22Rv1 (cell line): ENCODE data around the gene RCOR3.
"Not testable (repeated sequence)": the region's sequence is repeated elsewhere in the genome, so short reads cannot be mapped to it uniquely, and the experiment has no call there.

Experiments used
- ZFX ChIP-seq: fragments of 450-650 bp; IDR thresholded peaks from 2 replicates; pipeline ENCODE4 v1.6.1; 2017; ENCODE audit warnings: antibody characterized with exemption, borderline replicate concordance
- TF ChIP-seq, protein P1 (sequence below): fragments of 450-650 bp; IDR thresholded peaks from 2 replicates; pipeline ENCODE4 v1.5.1; 2017; ENCODE audit warnings: mild to moderate bottlenecking

- TF ChIP-seq, protein P1, sequence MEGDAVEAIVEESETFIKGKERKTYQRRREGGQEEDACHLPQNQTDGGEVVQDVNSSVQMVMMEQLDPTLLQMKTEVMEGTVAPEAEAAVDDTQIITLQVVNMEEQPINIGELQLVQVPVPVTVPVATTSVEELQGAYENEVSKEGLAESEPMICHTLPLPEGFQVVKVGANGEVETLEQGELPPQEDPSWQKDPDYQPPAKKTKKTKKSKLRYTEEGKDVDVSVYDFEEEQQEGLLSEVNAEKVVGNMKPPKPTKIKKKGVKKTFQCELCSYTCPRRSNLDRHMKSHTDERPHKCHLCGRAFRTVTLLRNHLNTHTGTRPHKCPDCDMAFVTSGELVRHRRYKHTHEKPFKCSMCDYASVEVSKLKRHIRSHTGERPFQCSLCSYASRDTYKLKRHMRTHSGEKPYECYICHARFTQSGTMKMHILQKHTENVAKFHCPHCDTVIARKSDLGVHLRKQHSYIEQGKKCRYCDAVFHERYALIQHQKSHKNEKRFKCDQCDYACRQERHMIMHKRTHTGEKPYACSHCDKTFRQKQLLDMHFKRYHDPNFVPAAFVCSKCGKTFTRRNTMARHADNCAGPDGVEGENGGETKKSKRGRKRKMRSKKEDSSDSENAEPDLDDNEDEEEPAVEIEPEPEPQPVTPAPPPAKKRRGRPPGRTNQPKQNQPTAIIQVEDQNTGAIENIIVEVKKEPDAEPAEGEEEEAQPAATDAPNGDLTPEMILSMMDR, result not testable (repeated sequence)
- not testable (repeated sequence) for TF ChIP-seq ZFX
These were observed 3.9 kb downstream of the RCOR3 start for GRCh38 chr1:211263022-211263421.
